ENCODE results near the gene AK8. TPM values are rescaled to one million over a fixed set of nuclear protein-coding genes. Genes with fewer than 3 reads are reported as not detected.

Gene AK8
- 0.88 and 1.4 TPM in 2 replicates for total RNA-seq

GRCh38 chr9:132877824-132878694 is at the start of gene AK8:
TSS of gene AK8 (minus strand) at chr9:132878284. CDS start at chr9:132878255, 29 bp downstream.

GRCh38 chr9:132878695-132879456 is 792 bp upstream of the AK8 start, which contains the start of gene SPACA9:
TSS of gene SPACA9 (plus strand) at chr9:132878898. CDS start at chr9:132883948, 5,050 bp downstream.

Other genes starting within 250 kb of the AK8 start
- gene DDX31, start 208.3 kb downstream of the AK8 start, total RNA-seq, result 11.9 and 13.5 TPM in 2 replicates
- 12.7 and 13.8 TPM in 2 replicates for gene GTF3C4, start 207.8 kb downstream of the AK8 start, total RNA-seq
- 6.4 and 8.2 TPM in 2 replicates for gene SPACA9, start 614 bp upstream of the AK8 start, total RNA-seq
- 16.1 and 19.8 TPM in 2 replicates for gene TSC1, start 66.3 kb upstream of the AK8 start, total RNA-seq
- gene GFI1B, start 100.4 kb upstream of the AK8 start, total RNA-seq, result not detected in 2 replicates
- 30.9 and 42.1 TPM in 2 replicates for gene GTF3C5, start 152.7 kb upstream of the AK8 start, total RNA-seq
- gene CEL, start 183.7 kb upstream of the AK8 start, total RNA-seq, result 0.10 and 0.50 TPM in 2 replicates
- 9.6 TPM in 2 replicates for gene RALGDS, start 243.0 kb upstream of the AK8 start, total RNA-seq